NCI-H510A (cell line): Measurements from ENCODE around the gene MAGED4.
"Not testable (repeated sequence)": the region's sequence is repeated elsewhere in the genome, so short reads cannot be mapped to it uniquely, and the experiment has no call there.

Experiments
- DNase-seq: peaks from one replicate; lab custom pipeline; 2025; lab: John Stamatoyannopoulos, UW

The MAGED4 gene, protein sequence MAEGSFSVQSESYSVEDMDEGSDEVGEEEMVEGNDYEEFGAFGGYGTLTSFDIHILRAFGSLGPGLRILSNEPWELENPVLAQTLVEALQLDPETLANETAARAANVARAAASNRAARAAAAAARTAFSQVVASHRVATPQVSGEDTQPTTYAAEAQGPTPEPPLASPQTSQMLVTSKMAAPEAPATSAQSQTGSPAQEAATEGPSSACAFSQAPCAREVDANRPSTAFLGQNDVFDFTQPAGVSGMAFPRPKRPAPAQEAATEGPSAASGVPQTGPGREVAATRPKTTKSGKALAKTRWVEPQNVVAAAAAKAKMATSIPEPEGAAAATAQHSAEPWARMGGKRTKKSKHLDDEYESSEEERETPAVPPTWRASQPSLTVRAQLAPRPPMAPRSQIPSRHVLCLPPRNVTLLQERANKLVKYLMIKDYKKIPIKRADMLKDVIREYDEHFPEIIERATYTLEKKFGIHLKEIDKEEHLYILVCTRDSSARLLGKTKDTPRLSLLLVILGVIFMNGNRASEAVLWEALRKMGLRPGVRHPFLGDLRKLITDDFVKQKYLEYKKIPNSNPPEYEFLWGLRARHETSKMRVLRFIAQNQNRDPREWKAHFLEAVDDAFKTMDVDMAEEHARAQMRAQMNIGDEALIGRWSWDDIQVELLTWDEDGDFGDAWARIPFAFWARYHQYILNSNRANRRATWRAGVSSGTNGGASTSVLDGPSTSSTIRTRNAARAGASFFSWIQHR

DNA sequence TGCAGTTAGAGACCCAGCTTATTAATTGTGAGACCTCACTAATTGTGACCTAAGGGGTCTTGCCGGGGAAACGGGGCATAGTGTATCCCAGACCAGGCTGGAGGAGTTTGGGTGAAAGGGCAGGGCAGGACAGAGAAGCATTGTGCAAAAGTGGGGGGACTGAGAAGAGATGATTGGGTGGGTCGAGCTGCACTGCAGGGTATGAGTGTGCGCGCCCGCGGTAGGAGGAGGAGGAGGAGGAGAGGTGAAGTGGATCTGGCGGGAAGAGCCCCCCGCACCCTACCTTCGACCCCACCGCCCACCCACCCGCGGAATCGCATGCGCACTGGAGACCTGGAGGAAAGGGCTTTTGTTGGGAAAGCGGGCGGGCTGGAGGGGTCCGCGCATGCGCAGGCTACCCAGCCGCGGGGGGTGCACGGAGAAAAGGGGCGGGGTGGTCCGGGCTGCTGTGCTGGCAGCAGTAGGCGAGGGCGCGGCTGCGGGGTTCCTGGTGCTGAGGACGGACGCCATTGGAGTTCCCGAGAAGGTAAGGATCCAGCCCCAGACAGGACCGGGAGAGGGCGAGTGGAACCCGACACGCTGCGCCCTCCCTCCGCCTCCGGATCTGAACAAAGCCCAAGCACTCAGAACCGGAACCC, at the start of gene MAGED4:
Gene MAGED4 (plus strand): TSS at position 449 of the 638 bp plus-strand sequence. CDS start 1,035 bp downstream, outside the sequence.
- not testable (repeated sequence) for DNase-seq

DNA sequence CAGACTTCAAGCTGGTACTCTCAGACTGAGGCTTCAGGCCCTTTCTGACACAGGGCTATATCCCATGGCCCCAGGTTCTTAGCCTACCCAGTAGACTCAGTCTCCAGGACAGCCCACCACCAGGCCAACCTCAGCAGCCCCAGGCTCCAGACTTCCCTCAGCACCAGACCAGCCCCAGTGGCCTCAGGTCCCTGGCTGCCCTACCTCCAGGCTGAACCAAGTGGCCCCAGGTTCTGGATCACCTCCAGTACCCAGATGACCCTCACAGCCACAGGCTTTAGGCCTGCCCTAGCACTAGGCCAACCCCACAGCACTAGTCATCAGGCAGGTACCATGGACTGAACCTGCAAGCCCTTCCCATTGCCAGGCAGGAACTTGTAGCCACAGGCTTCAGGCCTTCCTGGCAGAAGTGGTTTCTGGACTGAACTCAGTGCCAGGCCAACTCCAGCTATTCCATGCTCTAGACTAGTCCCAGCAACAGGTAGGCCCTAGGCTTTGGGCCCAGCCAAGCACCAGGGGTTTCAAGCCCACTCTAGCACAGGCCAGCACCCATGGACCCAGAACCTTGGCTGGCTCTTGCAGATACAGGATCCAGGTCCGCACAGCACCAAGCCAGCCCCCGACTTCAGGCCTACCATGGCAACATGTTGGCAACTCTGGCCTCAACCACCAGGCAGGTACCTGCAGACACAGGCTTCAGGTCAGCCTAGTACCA, 45.7 kb upstream of the MAGED4 start:
- DNase-seq, result no peak

DNA sequence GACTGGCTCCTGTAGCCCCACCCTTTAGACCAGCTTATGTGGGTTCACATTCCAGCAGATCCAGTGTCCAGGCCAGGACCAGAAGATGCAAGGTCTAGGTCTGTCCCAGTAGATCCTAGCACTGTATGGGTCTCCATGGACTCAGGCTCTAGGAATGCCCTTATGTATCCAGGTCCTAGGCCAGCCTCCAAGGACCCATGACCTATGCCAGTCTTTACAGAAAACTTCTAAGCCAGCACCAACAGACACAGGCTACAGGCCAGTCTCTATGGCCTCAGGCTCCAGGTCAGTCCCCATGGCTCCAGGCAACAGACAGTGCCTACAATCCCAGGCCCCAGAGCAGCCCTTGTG, 45.2 kb upstream of the MAGED4 start:
- no peak for DNase-seq

DNA sequence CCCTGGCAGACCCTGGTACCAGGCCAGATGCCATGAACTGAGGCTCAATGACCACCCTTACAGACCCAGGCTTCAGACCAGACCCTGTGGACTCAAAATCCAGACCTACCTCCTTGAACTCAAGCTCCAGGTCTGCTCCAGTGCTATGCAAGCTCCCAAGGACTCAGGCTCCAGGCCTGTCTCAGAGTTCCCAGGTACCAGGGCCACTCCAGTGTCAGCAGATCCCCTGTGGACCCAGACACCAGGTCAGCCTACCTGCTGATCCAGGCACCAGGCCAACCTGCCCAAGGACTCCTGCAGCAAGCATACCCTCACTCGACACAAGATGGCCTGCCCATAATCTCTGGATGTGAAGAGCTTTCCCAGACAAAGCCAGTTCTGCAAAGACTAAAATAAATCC, 44.7 kb upstream of the MAGED4 start:
- no peak for DNase-seq

DNA sequence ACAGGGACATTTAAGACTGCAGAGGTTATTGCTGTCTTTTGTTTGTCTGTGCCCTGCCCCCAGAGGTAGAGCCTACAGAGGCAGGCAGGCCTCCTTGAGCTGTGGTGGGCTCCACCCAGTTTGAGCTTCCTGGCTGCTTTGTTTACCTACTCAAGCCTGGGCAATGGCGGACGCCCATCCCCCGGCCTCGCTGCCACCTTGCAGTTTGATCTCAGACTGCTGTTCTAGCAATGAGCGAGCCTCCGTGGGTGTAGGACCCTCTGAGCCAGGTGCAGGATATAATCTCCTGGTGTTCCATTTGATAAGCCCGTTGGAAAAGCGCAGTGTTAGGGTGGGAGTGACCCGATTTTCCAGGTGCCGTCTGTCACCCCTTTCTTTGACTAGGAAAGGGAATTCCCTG, 34.0 kb upstream of the MAGED4 start:
- DNase-seq, result not testable (repeated sequence)

DNA sequence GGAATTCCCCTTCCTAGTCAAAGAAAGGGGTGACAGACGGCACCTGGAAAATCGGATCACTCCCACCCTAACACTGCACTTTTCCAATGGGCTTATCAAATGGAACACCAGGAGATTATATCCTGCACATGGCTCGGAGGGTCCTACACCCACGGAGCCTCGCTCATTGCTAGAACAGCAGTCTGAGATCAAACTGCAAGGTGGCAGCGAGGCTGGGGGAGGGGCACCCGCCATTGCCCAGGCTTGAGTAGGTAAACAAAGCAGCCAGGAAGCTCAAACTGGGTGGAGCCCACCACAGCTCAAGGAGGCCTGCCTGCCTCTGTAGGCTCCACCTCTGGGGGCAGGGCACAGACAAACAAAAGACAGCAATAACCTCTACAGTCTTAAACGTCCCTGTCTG, 24.5 kb upstream of the MAGED4 start:
- not testable (repeated sequence) for DNase-seq

DNA sequence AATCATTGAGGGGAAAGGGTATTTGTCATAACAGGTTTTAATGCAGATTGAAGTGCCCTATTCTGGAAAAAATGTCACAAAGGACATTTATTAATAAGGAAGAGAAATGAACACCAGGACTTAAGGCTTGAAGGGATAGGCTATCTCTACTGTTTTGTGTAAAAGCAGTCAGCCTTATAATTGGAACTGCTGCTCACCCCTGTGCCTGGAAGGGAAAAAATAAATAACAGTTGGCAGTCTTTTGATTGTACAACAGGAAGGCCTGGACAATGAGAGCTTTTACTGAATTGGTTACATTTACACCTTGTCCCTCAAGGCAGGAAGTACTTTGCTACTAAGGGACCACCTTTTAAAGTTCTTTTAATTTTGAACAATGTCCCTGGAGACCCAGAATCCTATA, 17.8 kb upstream of the MAGED4 start:
- no peak for DNase-seq

DNA sequence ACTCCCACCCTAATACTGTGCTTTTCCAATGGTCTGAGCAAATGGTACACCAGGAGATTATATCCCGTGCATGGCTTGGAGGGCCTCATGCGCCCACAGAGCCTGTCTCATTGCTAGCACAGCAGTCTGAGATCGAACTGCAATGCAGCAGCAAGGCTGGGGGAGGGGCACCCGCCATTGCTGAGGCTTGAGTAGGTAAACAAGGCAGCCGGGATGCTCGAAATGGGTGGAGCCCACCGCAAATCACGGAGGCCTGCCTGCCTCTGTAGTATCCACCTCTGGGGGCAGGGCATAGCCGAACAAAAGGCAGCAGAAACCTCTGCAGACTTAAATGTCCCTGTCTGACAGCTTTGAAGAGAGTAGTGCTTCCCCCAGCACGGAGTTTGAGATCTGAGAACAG, 13.6 kb upstream of the MAGED4 start:
- not testable (repeated sequence) for DNase-seq

DNA sequence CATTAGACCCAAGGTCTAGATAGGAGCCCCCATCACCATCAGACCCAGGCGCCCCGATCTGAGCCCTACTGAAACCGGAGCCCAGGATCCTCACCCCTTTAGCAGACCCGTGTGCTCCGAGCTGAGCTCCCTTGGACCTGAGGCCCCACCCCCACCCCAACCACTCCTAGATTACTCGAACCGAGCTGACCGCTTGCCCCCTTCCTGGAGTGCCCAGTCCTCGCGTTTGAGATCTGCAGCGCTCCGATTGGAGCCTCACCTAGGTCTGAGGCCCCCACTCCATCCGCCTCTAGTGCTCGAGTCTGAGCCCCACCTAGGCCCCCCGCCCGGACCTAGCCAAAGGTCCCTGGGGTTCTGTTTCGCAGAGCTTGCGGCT, 378 bp downstream of the MAGED4 start:
- DNase-seq, result not testable (repeated sequence)

DNA sequence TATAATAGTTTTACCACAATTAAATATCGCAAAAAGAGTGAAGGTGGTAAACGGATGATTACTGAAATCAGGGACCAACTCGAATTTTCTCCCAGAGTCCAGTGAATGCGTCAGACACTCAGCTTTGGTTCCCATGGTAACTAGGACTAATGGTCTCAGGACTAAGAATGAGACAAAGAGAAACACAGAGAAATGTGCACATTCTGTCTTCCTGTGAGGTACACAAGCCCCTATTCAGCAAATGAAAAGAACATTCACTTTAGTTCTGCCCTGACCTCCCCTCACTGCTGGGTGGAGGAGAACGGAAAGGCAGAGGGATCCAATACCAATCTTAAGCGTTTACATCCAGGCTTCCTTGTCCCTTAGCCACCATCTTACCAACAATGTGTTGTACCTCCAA, 26.7 kb downstream of the MAGED4 start:
- not testable (repeated sequence) for DNase-seq

DNA sequence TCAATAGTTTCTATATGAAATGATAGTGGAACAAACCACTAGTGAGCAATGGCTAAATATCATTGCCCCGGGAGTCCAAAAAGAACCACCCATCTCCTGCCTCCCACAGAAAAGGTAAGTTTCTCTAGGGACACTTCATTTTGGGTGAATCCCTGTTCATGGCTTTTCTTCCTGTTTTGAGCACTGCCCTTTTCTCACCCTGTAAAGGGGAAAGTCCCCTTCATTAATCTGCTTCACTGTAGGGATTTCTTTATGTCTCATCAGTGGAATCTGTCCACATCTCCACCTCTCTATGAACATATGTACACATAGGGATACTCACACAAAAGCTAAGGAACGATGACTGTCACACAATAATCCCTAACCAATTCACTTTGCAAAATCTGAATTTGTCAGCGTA, 28.6 kb downstream of the MAGED4 start:
- DNase-seq, result no peak

DNA sequence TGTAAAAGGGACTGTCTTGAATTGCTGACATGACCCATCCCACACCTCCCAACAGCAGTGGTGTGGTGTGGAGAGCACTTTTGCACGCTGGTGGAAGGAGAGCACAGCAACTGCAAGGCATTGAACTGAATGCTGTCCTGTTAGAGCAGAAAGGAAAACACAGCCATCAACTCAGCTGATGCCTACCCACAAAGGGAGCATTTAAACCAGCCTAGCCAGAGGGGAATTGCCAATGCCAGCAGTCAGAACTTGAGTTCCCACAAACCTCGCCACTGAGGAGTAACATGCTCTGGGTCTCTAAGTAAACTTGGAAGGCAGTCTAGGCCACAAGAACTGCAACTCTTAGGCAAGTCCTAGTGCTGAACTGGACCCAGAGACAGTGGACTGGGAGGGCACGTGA, 31.9 kb downstream of the MAGED4 start:
- no peak for DNase-seq

DNA sequence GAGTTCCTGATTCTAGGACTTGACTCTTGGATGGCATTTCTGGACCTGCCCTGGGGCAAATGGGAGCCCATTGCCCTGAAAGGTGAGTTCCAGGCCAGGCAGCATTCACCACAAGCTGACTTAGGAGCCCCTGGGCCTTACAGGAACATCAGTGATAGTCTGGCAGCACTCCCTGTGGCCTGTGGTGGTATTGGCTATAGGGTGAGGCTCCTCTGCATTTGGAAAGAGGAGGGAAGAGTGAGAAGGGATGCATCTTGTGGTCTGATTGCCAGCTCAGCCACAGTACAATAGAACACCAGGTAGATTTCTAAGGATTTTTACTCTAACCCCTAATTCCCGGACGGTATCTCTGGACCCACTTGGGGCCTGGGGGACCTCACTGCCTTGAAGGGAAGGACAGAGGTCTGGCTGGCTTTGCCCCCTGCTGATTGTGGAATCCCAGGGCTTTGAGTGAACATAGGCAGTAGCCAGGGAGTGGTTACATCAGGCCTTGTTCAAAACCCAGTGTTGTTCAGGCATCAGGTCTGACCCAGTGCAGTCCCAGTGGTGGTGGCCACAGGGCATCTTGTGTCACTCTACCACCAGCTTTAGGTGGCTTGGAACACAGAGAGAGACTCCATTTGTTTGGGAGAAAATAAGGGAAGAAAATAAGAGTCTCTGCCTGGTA, 32.9 kb downstream of the MAGED4 start:
- no peak for DNase-seq

DNA sequence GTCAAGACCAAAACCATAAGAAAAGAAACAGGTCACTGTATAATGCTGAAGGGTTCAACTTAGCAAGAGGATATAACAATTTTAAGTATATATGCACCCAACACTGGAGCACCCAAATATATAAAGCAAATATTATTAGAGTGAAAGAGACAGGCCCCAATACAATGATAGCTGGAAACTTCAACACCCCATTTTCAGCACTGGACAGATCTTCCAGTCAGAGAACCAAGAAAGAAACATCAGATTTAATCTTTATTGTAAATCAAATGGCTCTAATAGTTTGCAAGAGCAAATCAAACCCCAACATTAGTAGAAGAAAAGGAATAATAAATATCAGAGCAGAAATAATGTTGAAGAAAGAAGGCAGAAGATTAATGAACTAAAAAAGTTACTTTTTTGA, 36.2 kb downstream of the MAGED4 start:
- DNase-seq, result no peak
